GM12875 (cell line): ENCODE results near the gene PTPRJ.
A peak's percentile ranks its signal among the peaks of the same experiment; 100 is the strongest.

Source experiments
- H3K4me3 ChIP-seq: one replicate; pipeline ENCODE4 v1.5.1; 2011; ENCODE audit warnings: low read depth, low read length, control low read depth
- TF ChIP-seq, protein P1 (sequence below): IDR thresholded peaks from 2 replicates; pipeline ENCODE4 v1.5.1; 2011; ENCODE audit warnings: low read depth, mild to moderate bottlenecking, control low read depth, inconsistent platforms, low read length, moderate library complexity, borderline replicate concordance; ENCODE audit not compliant: insufficient read depth

PTPRJ gene

GRCh38 chr11:47973173-47973572 is 7.2 kb upstream of the PTPRJ start:
- H3K4me3 ChIP-seq: no peak overlapping the region
- TF ChIP-seq, protein P1, sequence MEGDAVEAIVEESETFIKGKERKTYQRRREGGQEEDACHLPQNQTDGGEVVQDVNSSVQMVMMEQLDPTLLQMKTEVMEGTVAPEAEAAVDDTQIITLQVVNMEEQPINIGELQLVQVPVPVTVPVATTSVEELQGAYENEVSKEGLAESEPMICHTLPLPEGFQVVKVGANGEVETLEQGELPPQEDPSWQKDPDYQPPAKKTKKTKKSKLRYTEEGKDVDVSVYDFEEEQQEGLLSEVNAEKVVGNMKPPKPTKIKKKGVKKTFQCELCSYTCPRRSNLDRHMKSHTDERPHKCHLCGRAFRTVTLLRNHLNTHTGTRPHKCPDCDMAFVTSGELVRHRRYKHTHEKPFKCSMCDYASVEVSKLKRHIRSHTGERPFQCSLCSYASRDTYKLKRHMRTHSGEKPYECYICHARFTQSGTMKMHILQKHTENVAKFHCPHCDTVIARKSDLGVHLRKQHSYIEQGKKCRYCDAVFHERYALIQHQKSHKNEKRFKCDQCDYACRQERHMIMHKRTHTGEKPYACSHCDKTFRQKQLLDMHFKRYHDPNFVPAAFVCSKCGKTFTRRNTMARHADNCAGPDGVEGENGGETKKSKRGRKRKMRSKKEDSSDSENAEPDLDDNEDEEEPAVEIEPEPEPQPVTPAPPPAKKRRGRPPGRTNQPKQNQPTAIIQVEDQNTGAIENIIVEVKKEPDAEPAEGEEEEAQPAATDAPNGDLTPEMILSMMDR: no peak

- TF ChIP-seq, protein P1: no peak
- no peak overlapping the region for H3K4me3 ChIP-seq
Observed at GRCh38 chr11:47976931-47977330, 3.4 kb upstream of the PTPRJ start.

DNA sequence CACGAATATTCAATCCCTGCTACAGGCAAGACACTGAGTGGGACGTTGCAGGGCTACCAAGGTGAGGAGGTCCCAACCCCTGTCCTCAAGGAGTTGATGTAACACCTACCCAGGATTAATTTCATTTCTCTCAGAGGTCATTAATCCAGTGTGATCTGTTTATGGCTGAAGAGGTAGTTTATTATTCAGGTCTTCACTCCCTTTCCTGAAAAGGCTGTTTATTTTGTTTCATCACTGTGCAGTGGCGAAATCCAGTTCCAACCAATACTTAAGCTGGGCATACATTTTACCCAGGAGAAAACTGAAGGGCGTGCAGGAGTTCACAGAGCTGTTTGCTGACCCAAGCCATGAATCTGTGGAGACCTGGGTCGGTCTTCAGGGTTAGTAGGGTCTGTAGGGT is 2.7 kb upstream of the PTPRJ start:
- no peak overlapping the region for H3K4me3 ChIP-seq

GRCh38 chr11:47979378-47980087 is 826 bp upstream of the PTPRJ start:
- TF ChIP-seq, protein P1: no peak
- H3K4me3 ChIP-seq: no peak overlapping the region

More for the DNA sequence above, 2.7 kb upstream of the PTPRJ start:
- TF ChIP-seq, protein P1: no peak

DNA sequence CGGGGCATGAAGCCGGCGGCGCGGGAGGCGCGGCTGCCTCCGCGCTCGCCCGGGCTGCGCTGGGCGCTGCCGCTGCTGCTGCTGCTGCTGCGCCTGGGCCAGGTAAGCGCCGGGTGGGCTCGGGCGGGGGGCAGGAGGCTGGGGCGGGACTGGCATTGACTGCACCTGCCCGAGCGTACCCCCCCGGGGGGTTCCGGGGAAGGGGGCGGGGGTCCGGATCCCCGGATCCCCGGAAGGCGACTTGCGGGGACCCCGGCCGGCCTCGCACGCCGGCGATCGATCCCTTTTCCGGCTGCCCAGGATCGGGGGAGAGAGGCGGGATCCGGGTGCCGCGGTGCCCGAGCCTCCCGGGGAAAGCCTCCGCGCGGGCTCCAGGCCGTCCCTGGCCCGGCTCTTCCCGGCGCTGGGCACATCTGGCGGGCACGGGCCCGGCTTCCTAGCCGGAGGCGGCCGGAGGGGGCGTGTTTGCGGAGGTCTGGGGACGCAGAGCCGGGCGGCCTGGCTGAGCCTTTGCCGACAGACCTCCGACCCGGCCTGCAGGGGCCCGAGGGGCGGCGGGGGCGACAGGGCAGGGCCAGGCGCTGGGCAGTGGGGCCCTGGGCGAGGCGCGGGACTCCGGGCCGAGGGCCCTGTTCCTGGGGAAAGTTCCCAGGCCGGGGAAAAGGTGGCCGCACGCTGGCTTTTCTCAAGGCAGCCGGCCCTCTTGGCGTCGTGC is 705 bp downstream of the PTPRJ start:
- H3K4me3 ChIP-seq: peak overlapping the region; percentile 90
- TF ChIP-seq, protein P1: peak; percentile 40; the same call in 1 of the 2 replicates

GRCh38 chr11:47981667-47982404 is 1.5 kb downstream of the PTPRJ start:
- TF ChIP-seq, protein P1: no peak
- H3K4me3 ChIP-seq: peak overlapping the region; percentile 90

DNA sequence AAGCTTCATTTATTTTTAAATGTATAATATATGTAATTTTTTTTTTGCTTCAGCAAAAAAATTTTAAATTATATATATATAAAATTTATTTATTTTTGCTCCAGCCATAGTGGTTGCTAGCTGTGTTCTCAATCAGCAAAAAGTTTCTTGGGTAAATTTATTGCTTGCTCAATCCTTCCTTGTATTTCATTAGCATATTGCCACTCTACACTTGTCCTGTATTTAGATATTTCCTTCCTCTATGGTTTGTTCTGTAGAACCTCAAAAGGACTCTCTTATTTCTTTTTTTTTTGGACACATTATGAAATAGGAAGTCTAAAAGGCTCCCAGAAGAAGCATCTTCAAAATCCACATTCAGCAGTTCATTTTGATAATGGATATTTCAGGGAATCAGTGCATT is 2.3 kb downstream of the PTPRJ start:
- H3K4me3 ChIP-seq: no peak overlapping the region
- TF ChIP-seq, protein P1: no peak
